Erythroblast (primary cell): ENCODE measurements around the gene ARSB.
"Not testable (repeated sequence)": the region's sequence is repeated elsewhere in the genome, so short reads cannot be mapped to it uniquely, and the experiment has no call there.

Source experiments
- GATA1 ChIP-seq: IDR thresholded peaks from 2 replicates; pipeline ENCODE4 v1.6.1; 2011; ENCODE audit warnings: low read depth, mild to moderate bottlenecking, control low read depth, low read length, moderate library complexity
- POLR2A ChIP-seq: IDR thresholded peaks from 2 replicates; pipeline ENCODE4 v1.6.1; 2011; ENCODE audit warnings: mild to moderate bottlenecking, low read length

DNA sequence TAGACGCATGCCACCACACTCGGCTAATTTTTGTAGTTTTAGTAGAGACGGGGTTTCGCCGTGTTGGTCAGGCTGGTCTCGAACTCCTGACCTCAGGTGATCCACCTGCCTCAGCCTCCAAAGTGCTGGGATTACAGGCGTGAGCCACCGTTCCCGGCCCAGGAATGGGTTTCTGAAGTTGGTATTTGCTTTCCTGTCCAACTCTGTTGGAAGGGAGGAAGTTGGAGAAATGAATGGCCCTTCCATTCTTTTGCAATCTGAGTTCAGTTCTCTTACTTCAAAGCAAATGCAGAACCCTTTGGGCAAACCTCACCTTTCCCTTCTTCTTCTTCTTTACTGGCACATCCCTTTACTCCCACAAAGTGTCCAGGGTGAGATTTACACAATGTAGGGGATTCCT is 1.9 kb downstream of the ARSB start:
- TF ChIP-seq POLR2A, GATA1: not testable (repeated sequence)
